Prostate gland (tissue), 2 donors: ENCODE results near the gene GNLY. TPM values are rescaled to one million over a fixed set of nuclear protein-coding genes. Genes with fewer than 3 reads are reported as not detected.
A peak's percentile ranks its signal among the peaks of the same experiment; 100 is the strongest.

Experiments
- DNase-seq: peaks from one replicate; pipeline ENCODE4 v3.0.0-alpha.2; 2019; ENCODE audit warnings: low spot score
- H3K27ac ChIP-seq, 2 donors: fragments of 200-600 bp; sonication (generic); 2 replicates each; pipeline ENCODE4 v1.5.1; 2017 to 2019
- H3K27me3 ChIP-seq: fragments of 200-600 bp; sonication (generic); replicated peaks from 2 replicates; pipeline ENCODE4 v1.5.1; 2019; ENCODE audit not compliant: insufficient read depth
- H3K36me3 ChIP-seq, 2 donors: fragments of 200-600 bp; sonication (generic); 1 replicate in 1 of 2; 2 replicates in 1 of 2; pipeline versions ENCODE4 v1.5.1 to v1.8.1; 2017 to 2019
- H3K4me1 ChIP-seq: fragments of 200-600 bp; sonication (generic); replicated peaks from 2 replicates; pipeline ENCODE4 v1.5.1; 2019
- H3K4me3 ChIP-seq, 2 donors: fragments of 200-600 bp; sonication (generic); 2 replicates each; pipeline ENCODE4 v1.5.1; 2017 to 2019
- H3K9me3 ChIP-seq: fragments of 200-600 bp; sonication (generic); 2 replicates; pipeline ENCODE4 v1.5.1; 2017
- POLR2A ChIP-seq: fragments of 450-650 bp; IDR thresholded peaks from one replicate; pipeline ENCODE4 v1.6.1; 2016; ENCODE audit warnings: antibody characterized with exemption, mild to moderate bottlenecking
- POLR2AphosphoS5 ChIP-seq: sonication (generic); formaldehyde crosslinking; IDR thresholded peaks from one replicate; pipeline ENCODE4 v1.6.1; 2017; ENCODE audit warnings: antibody characterized with exemption
- WGBS: methylation state at CpG from one replicate; pipeline ENCODE4 v1.1.5; 2018; 5-methylcytosine and 5-hydroxymethylcytosine counted together
- intact Hi-C: fragments of 100-400 bp; cut with DNase I; formaldehyde crosslinking; loops from one replicate; pipeline ENCODE4 v1.14.2; 2022
- total RNA-seq, 2 donors: library from RNA; depleted of rRNA; stranded (reverse); fragments of >200 nt; gene quantifications; one replicate each; pipeline ENCODE4 v1.1.0, GENCODE V29; 2016
- TF ChIP-seq, protein P1 (sequence below), 4 experiments: fragments of 200-600 bp in 2 of 4; fragments of 450-650 bp in 2 of 4; sonication (generic) in 2 of 4; IDR thresholded peaks; 1 replicate in 3 of 4; 2 replicates in 1 of 4; pipeline ENCODE4 v1.5.1; 2016 to 2019; ENCODE audit warnings: antibody characterized with exemption in 4 of 4, mild to moderate bottlenecking in 2 of 4, moderate library complexity in 2 of 4

The GNLY gene
- total RNA-seq, 2 donors from 2014 or later: 0.36 to 0.68 TPM

DNA sequence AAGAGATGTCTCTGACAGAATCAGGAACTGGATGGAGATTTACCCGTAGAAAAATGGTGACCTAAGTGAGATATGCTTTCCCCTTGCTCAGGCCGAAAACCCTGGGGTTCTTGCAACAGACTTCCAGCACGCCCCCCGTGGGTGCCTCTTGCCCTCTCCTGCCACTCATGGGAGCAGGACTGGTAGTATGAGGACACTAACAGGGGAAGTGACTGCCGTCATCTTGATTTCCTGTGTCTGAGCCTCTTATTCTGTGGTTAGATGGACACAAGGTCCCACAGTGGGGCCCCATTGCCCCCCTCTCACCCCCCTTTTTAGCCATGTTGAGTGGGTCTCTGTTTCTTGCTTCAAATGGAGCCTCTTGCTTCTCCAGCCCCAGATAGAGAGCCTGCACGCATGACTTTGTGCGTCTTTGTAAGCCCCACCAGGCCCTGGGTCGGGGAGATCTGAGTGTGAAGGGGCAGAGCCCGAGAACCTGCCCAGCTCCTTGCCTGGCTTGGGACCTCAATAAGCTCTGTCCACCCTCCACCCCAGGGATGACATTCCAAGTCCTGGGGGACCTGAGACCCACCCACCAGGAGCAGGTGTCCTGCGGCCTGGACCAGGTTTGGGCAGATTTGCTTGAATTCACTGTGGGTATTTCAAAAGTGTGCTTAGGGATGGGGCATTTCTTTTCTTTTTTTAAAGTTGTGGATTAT is 12.6 kb downstream of the GNLY start:
- intact Hi-C loops: no loop called here
- peak overlapping the region in 1 of 2 donors; percentile 16 for H3K27ac ChIP-seq
- H3K4me1 ChIP-seq: no peaks in the 10 kb centered on the region
- H3K4me3 ChIP-seq: no peak overlapping the region
- no peaks in the 10 kb centered on the region for H3K9me3 ChIP-seq
- no peaks in the 10 kb centered on the region for H3K27me3 ChIP-seq
- no peaks in the 10 kb centered on the region for H3K36me3 ChIP-seq
- DNase-seq: no peak
- 86% methylated on average over 10 of the region's 10 CpGs for WGBS
- TF ChIP-seq, protein P1, sequence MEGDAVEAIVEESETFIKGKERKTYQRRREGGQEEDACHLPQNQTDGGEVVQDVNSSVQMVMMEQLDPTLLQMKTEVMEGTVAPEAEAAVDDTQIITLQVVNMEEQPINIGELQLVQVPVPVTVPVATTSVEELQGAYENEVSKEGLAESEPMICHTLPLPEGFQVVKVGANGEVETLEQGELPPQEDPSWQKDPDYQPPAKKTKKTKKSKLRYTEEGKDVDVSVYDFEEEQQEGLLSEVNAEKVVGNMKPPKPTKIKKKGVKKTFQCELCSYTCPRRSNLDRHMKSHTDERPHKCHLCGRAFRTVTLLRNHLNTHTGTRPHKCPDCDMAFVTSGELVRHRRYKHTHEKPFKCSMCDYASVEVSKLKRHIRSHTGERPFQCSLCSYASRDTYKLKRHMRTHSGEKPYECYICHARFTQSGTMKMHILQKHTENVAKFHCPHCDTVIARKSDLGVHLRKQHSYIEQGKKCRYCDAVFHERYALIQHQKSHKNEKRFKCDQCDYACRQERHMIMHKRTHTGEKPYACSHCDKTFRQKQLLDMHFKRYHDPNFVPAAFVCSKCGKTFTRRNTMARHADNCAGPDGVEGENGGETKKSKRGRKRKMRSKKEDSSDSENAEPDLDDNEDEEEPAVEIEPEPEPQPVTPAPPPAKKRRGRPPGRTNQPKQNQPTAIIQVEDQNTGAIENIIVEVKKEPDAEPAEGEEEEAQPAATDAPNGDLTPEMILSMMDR (IDR thresholded peaks at IDR 0.05): no peak
- TF ChIP-seq POLR2A (no peak), POLR2AphosphoS5 (no peak)

DNA sequence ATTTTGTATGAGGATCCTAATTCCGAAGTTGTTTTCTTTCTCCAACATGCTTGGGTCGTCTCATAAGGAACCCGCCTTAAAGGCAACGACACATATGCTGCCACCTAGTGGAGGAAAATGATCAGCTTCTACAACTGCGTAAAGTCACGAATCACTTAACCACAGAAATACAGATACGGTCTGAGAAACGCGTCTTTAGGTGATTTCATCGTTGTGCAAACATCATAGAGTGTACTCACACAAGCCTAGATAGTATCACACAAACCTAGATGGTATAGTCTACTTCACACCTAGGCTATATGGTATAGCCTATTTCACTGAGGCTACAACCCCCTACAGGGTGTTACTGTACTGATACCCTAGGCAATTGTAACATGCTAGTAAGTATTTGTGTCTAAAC is 13.1 kb downstream of the GNLY start:
- no peaks in the 10 kb centered on the region for H3K36me3 ChIP-seq
- peak overlapping the region in 1 of 2 donors; percentile 16 for H3K27ac ChIP-seq
- no peaks in the 10 kb centered on the region for H3K4me1 ChIP-seq
- H3K27me3 ChIP-seq: no peaks in the 10 kb centered on the region
- DNase-seq: peak; percentile 78
- WGBS: 2% methylated on average over 10 of the region's 10 CpGs
- TF ChIP-seq POLR2A (no peak), POLR2AphosphoS5 (peak; percentile 43)
- TF ChIP-seq, protein P1 (IDR thresholded peaks at IDR 0.05): peak; percentile 71 to 83 (median 79)
- H3K9me3 ChIP-seq: no peaks in the 10 kb centered on the region
- no peak overlapping the region for H3K4me3 ChIP-seq
- intact Hi-C loops: no loop called here

DNA sequence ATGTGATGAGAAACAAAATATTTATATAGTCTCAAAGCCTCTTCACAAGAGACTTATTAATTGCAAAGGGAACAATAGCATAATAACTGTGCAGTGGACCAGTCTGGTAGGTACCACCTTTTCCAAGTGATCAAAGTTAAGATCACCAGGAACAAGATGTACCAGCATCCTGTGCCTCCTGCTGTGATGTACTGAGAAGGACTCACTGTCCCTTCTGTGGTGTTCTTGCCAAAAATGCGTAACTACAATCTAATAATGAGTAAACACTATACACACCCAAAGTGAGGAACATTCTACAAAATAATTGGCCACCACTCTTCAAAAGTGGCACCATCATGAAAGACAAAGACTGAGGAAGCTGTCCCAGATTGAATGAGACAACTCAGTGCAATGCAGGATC is 14.5 kb downstream of the GNLY start:
- no peaks in the 10 kb centered on the region for H3K36me3 ChIP-seq
- intact Hi-C loops: no loop called here
- H3K27me3 ChIP-seq: no peaks in the 10 kb centered on the region
- 22% methylated on average over 1 of the region's 1 CpG for WGBS
- no peaks in the 10 kb centered on the region for H3K9me3 ChIP-seq
- H3K4me1 ChIP-seq: peaks cover 4% of the 10 kb centered on the region
- peak overlapping the region in 1 of 2 donors; percentile 13 for H3K27ac ChIP-seq
- TF ChIP-seq, protein P1 (IDR thresholded peaks at IDR 0.05): no peak
- TF ChIP-seq POLR2AphosphoS5 (peak; percentile 81), POLR2A (no peak)
- H3K4me3 ChIP-seq: no peak overlapping the region
- no peak for DNase-seq

DNA sequence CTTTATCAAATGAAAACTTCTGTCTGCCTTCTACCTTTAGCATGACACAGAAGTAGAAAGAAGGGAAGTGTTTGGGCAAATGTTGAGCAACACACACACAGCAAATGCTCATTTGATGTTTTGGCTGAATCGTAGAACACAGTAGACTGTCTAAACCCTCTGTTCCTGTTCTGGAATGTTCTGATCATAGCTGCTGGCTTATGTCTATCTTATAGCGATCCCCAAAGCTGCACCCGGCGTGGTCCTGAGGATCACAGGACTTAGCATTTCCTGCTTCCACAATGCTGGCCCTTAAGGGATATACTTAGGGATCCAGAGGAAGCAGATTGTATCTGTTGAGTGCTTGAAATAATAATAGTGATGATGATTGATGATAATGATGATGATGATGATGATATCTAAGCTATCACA is 15.2 kb downstream of the GNLY start:
- peaks cover 4% of the 10 kb centered on the region for H3K4me1 ChIP-seq
- intact Hi-C loops: no loop called here
- H3K9me3 ChIP-seq: no peaks in the 10 kb centered on the region
- peak overlapping the region in 1 of 2 donors; percentile 13 for H3K27ac ChIP-seq
- WGBS: 61% methylated on average over 4 of the region's 4 CpGs
- DNase-seq: no peak
- H3K4me3 ChIP-seq: no peak overlapping the region
- TF ChIP-seq, protein P1 (IDR thresholded peaks at IDR 0.05): no peak
- TF ChIP-seq POLR2AphosphoS5: peak; percentile 6
- H3K27me3 ChIP-seq: no peaks in the 10 kb centered on the region
- H3K36me3 ChIP-seq: no peaks in the 10 kb centered on the region
